ENCODE data around the gene CDH5. TPM values are rescaled to one million over a fixed set of nuclear protein-coding genes. Genes with fewer than 3 reads are reported as not detected.

CDH5 gene
- total RNA-seq, 1 donor from 2014 or later: not detected

DNA sequence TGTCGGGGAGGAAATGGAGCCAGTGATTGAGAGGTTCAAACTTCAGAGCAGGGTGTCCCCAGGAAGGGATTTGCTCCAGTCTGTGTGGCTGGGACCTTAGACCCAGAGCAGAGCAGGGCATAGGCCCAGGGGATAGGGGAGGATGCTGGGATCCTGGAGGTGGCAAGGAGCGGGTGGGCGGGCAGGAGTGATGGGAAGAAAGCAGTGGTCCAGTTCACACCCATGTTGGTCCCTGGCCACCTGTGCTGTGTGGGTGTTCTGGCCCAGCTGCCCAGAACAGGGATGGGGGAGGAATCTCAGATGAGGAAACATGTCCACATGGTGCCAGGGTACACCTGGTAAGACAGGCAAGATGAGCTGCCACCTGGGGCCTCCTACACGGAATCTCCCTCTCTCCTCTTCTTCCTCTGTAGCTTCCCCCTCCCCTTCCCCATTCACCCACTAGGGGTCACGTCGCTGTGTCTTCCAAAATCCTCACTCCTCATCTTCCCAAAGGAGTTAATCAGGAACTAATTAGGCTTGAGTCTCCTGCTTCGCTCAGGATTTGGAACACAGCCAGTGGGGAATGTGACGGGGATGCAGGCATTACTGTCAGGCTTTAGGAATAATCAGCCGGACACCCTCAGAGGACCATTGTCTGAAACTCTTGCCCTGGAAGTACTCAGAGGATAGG lies 62.9 kb downstream of the CDH5 start:
- no peaks in the 10 kb centered on the region for H3K9me3 Mint-ChIP-seq
- no peaks in the 10 kb centered on the region for H3K36me3 Mint-ChIP-seq (ENCODE audit: low read depth)
- H3K27me3 Mint-ChIP-seq: peaks cover 65% of the 10 kb centered on the region
- intact Hi-C loops (cut with micrococcal nuclease): no loop called here
- no peak overlapping the region for H3K27ac Mint-ChIP-seq
- H3K4me1 Mint-ChIP-seq: peaks cover 2% of the 10 kb centered on the region
- no peak for DNase-seq
- no peak overlapping the region for H3K4me3 Mint-ChIP-seq

DNA sequence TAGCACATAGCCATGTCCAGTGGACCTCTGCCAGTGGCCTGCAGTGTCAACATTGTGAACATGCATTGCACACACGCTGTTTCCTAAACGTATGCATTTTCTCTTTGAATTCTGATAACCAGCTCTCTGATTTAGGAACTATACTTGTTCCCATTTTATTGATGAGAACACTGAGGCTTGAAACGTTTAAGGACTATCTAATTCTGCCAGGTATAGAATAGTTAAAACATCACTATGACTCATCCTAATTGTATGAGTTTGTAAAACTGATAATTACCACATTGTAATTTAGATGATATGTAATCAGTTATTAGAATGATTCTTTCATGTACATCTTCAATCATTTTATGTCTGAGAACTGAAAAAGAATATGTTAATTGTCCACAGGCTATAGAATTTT lies 63.7 kb downstream of the CDH5 start:
- no peaks in the 10 kb centered on the region for H3K9me3 Mint-ChIP-seq
- DNase-seq: no peak
- no peak overlapping the region for H3K27ac Mint-ChIP-seq
- peaks cover 2% of the 10 kb centered on the region for H3K4me1 Mint-ChIP-seq
- H3K27me3 Mint-ChIP-seq: peaks cover 57% of the 10 kb centered on the region
- H3K36me3 Mint-ChIP-seq (ENCODE audit: low read depth): no peaks in the 10 kb centered on the region
- intact Hi-C loops (cut with micrococcal nuclease): no loop called here
- H3K4me3 Mint-ChIP-seq: no peak overlapping the region

DNA sequence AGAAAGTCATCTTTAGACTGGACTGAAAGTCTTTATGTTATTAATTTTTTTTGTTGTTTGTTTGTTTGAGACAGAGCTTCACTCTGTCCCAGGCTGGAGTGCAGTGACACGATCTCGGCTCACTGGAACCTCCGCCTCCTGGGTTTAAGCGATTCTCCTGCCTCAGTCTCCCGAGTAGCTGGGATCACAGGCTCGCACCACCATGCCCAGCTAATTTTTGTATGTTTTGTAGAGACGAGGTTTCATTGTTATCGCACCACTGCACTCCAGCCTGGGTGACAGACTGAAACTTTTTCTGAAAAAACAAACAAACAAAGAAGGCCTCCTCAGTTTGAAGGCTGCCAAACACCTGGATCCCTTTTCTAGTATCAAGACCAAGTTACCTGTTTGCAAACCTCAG lies 65.3 kb downstream of the CDH5 start:
- H3K4me1 Mint-ChIP-seq: no peaks in the 10 kb centered on the region
- no peaks in the 10 kb centered on the region for H3K9me3 Mint-ChIP-seq
- intact Hi-C loops (cut with micrococcal nuclease): no loop called here
- peaks cover 48% of the 10 kb centered on the region for H3K27me3 Mint-ChIP-seq
- H3K27ac Mint-ChIP-seq: no peak overlapping the region
- no peaks in the 10 kb centered on the region for H3K36me3 Mint-ChIP-seq (ENCODE audit: low read depth)
- no peak for DNase-seq
- H3K4me3 Mint-ChIP-seq: no peak overlapping the region

DNA sequence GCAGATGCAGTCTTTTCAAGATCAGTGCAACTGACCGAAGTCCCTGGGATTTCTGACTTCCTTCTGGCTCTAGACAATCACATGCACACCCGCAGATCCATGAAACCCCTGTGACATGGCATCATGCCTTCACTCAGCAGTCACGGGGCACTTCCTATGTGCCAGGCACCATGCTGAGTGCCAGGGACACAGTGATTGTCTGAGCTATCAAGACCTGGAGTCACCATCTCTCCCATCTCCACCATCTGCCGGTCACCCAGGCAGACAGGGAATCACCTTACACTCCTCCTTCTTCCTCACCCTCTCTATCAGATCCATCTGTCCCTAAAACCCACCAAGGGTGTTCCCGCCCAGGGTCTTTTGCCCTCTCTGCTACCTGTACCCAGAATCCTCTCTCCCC lies 65.9 kb downstream of the CDH5 start:
- no peak overlapping the region for H3K4me3 Mint-ChIP-seq
- DNase-seq: no peak

DNA sequence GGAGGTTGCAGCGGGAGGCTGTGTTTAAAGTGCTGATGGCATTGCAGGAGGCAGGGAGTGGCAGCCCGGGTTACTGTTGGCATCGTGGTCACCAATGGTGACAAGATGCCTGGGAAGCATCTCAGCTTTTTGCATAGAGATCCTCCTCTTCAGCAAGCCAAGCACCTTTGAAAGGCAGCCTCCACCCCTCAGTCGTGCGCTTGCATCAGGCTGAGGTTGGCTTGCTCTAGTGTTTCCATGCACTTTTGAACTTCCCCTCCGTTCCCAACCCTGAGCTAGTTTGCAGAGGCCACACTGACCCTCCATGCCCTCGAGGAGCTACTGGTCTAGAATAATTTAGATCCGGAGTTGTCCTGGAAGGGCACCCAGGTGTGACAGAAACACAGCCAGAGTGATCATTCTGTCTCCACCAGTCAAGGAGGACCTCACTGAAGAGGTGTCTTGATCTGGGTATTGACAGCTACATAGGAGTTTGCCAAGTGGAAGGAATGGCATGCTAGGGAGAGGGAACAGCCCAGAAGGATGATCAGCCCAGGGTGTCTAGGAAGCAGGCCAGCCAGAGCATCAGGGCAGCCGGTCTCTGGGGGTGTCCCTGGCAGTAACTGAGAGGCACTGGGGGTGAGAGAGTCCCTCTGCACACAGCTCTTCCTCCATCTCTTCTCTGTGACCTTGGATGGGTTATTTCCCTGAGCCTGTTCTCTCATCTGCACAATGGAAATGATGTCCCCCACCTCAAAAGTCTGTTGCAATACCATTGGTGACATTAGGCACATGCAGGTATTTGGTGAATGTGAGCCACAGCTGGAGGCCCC lies 68.3 kb downstream of the CDH5 start:
- no peak for DNase-seq
- peaks cover 35% of the 10 kb centered on the region for H3K27me3 Mint-ChIP-seq
- no peaks in the 10 kb centered on the region for H3K36me3 Mint-ChIP-seq (ENCODE audit: low read depth)
- no peaks in the 10 kb centered on the region for H3K9me3 Mint-ChIP-seq
- intact Hi-C loops (cut with micrococcal nuclease): no loop called here
- H3K4me3 Mint-ChIP-seq: no peak overlapping the region
- H3K27ac Mint-ChIP-seq: no peak overlapping the region
- H3K4me1 Mint-ChIP-seq: no peaks in the 10 kb centered on the region

More for the DNA sequence above, 65.9 kb downstream of the CDH5 start:
- H3K36me3 Mint-ChIP-seq (ENCODE audit: low read depth): no peaks in the 10 kb centered on the region
- no peak overlapping the region for H3K27ac Mint-ChIP-seq
- intact Hi-C loops (cut with micrococcal nuclease): no loop called here
- H3K9me3 Mint-ChIP-seq: no peaks in the 10 kb centered on the region
- H3K27me3 Mint-ChIP-seq: peaks cover 48% of the 10 kb centered on the region
- H3K4me1 Mint-ChIP-seq: no peaks in the 10 kb centered on the region

DNA sequence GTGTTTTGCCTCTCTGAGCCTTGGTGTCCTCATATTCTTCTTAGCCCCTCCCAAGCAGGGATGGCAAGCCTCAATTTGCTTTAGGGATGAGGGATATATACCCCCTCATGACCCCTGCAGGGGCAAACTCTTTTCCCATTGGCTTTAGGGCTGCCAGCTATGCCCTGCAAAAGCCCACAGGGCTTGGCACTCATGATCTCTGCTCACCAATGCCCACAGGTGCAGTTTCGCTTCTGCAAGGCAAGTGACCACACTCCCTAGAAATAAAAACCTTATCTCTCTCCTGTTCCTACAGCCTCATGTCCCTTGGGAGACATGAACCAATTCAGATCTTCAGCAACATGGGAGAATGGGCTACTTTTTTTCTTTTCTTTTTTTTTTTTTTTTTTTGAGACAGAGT lies 69.4 kb downstream of the CDH5 start:
- no peak overlapping the region for H3K27ac Mint-ChIP-seq
- H3K36me3 Mint-ChIP-seq (ENCODE audit: low read depth): no peaks in the 10 kb centered on the region
- DNase-seq: no peak

DNA sequence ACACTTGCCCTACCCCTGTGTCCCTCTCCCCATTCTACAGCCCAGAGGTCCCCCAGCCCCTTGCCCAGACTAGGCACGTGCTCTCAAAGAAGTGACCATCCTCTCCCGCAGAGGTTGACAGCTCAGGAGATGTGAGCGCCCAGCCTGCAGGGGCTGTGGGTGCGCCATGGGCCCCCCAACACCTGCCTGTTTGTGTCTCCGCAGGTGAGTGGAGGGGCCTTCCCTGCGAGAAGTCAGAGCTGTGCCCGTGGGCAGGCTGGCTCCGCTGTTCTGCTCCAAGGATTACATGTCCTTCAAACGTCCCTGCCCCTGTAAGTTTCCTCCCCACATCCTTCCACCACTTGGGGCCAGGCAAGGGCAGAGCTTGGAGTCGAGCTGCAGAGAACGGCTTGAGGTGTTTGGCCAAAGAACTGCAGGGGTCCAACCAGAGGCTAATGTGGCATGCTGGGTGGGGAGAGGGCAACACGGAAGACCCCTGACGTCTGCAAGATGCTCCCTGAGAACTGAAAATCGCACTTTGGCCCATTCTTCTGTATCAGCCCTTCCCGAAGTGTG lies 71.0 kb downstream of the CDH5 start:
- no peaks in the 10 kb centered on the region for H3K4me1 Mint-ChIP-seq
- H3K27ac Mint-ChIP-seq: no peak overlapping the region
- no peak overlapping the region for H3K4me3 Mint-ChIP-seq
- DNase-seq: no peak
- H3K36me3 Mint-ChIP-seq (ENCODE audit: low read depth): no peaks in the 10 kb centered on the region
- H3K27me3 Mint-ChIP-seq: peaks cover 21% of the 10 kb centered on the region
- intact Hi-C loops (cut with micrococcal nuclease): no loop called here
- no peaks in the 10 kb centered on the region for H3K9me3 Mint-ChIP-seq

More for the DNA sequence above, 69.4 kb downstream of the CDH5 start:
- no peak overlapping the region for H3K4me3 Mint-ChIP-seq
- no peaks in the 10 kb centered on the region for H3K9me3 Mint-ChIP-seq
- no peaks in the 10 kb centered on the region for H3K4me1 Mint-ChIP-seq
- intact Hi-C loops (cut with micrococcal nuclease): no loop called here
- H3K27me3 Mint-ChIP-seq: peaks cover 31% of the 10 kb centered on the region

DNA sequence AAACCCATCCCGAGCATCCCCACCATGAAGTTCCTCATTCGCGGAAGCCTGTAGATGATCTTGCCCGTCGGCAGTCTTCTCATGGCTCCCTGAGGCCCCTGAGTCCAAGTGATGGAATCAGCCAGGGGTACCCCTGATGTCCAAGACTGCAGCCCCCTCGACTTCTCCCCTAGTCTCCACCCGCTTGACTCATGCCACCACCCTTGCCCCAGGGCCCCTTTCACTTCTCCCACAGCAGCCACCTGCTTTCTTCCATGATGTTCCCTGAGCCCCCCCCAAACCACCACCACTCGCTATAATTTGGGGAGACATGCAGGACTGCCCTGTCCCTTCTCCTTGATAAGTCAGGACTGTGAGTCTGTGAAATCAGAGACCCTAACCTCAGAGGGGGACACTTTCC lies 72.0 kb downstream of the CDH5 start:
- Mint-ChIP-seq H3K4me3 (no peak overlapping the region), H3K4me1 (no peaks in the 10 kb centered on the region), H3K36me3 (ENCODE audit: low read depth) (no peaks in the 10 kb centered on the region), H3K9me3 (no peaks in the 10 kb centered on the region), H3K27me3 (peaks cover 21% of the 10 kb centered on the region), H3K27ac (no peak overlapping the region)
- no peak for DNase-seq
- intact Hi-C loops (cut with micrococcal nuclease): no loop called here

DNA sequence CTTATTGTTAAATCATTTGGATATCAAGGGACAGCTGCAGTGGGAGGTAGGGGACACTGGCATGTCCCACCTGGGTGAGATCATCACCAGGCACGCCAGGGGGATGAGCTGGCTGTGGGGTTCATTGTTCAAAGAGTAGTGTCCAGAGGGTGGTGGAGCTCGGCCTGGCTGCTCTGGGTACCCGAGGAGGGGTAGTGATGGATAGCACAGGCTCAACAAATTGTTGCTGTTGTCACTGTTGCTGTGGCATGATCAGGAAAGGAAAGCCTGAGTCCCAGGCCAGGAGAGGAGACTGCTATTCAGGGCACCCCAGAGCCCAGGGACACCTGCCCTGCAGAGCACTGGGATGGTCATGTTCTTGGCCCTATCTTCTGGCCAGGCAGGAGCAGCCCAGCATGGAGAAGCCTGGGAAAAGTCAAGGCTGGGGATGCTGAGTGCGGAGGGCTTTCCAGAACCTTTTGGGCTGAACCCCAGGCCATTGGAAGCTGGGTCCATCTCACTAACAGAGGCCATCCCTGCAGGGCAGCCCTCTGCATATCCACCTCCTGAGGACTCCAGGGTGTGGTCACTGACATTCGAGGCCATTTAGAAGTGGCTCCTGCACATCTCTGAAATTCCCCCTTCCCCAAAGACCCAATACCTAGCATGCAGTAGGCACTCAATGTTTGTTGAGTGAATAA lies 72.7 kb downstream of the CDH5 start:
- H3K36me3 Mint-ChIP-seq (ENCODE audit: low read depth): no peaks in the 10 kb centered on the region
- DNase-seq: no peak
- no peak overlapping the region for H3K4me3 Mint-ChIP-seq
- no peak overlapping the region for H3K27ac Mint-ChIP-seq
- H3K9me3 Mint-ChIP-seq: no peaks in the 10 kb centered on the region
- no peaks in the 10 kb centered on the region for H3K4me1 Mint-ChIP-seq
- peaks cover 25% of the 10 kb centered on the region for H3K27me3 Mint-ChIP-seq
- intact Hi-C loops (cut with micrococcal nuclease): no loop called here

DNA sequence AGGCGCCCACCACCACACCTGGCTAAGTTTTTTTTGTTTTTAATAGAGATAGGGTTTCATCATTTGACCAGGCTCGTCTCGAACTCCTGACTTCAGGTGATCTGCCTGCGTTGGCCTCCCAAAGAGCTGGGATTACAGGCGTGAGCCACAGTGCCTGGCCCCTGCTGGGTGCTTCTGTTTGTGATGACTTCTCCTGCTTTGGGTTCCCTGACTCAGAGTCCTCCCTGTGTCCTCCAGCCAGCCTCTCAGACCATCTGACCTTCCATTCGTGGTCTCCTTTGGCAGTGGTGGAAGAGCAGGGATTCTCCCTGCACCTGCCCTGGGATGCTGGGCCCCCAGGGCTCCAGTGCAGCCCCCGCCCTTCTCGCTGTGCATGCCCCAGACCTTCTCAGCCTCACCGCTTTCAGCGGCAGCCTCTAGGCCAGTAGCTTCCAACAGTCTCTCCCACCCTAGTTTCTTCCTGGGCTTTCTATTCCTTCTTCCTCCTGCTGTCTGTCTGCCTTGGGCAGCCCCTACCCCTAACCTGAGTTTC lies 73.8 kb downstream of the CDH5 start:
- Mint-ChIP-seq H3K27me3 (peaks cover 28% of the 10 kb centered on the region), H3K4me1 (no peaks in the 10 kb centered on the region), H3K4me3 (no peak overlapping the region), H3K9me3 (no peaks in the 10 kb centered on the region), H3K27ac (no peak overlapping the region), H3K36me3 (ENCODE audit: low read depth) (no peaks in the 10 kb centered on the region)
- intact Hi-C loops (cut with micrococcal nuclease): no loop called here
- no peak for DNase-seq

DNA sequence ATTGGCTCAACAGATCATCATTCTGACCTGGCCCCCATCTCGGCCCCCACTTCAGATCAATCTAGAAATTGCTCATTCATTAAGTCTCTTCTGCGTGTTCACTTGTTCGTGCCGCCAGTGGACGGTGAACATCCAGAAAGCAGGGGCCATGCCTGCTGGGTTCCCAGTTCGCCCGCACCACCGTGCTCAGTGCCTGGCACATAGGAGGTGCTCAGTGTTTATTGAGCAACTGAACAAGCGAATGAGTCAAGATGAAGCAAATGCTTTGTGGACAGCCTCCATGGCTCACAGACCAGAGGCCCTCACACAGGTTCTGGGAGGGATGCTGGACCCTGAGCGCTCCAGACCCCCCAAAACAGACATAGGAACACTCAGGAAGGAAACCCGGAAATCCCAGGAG lies 74.5 kb downstream of the CDH5 start:
- H3K4me1 Mint-ChIP-seq: no peaks in the 10 kb centered on the region
- intact Hi-C loops (cut with micrococcal nuclease): no loop called here
- no peak for DNase-seq

DNA sequence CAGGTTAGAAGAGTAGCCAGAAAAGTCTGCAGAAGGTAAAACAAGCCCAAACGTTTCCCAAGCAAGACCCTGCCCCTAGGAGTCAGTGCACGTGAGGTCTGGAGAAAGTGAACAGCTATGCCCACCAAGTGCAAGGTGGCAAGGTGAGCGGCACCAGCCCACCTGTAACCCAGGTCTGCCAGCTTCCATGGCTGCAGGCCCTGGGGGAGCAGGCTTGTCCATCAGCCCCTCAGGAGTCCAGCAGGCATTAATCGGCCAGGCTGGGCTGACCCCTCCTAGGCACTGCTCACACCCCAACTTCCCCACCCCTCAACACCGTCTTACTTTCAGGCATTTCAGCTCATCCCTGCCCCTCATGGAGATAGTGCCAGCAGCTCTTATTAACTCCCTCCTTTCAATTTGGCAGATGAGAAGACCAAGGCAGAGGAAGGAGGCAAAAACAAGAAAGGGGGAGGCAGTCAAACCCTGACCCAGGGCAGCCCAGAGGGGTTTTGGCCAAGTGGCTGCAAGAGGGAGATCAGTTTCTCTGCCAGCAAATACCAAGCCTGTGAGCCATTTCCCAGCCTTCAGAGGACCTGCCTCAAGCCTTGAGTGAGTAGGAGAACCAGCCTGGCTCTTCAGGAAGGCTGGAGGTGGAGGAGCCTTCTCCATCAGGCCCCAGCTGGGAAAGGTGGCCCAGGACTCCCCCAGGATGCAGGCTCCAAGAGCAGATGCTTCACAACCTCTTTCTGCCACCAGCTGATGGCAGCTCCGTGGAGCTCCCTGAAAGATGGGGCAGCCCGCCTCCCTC lies 75.3 kb downstream of the CDH5 start:
- intact Hi-C loops (cut with micrococcal nuclease): no loop called here
- H3K4me3 Mint-ChIP-seq: no peak overlapping the region
- no peak overlapping the region for H3K27ac Mint-ChIP-seq
- H3K27me3 Mint-ChIP-seq: peaks cover 36% of the 10 kb centered on the region
- no peaks in the 10 kb centered on the region for H3K9me3 Mint-ChIP-seq
- no peaks in the 10 kb centered on the region for H3K4me1 Mint-ChIP-seq
- DNase-seq: no peak
- H3K36me3 Mint-ChIP-seq (ENCODE audit: low read depth): no peaks in the 10 kb centered on the region

More for the DNA sequence above, 74.5 kb downstream of the CDH5 start:
- H3K27ac Mint-ChIP-seq: no peak overlapping the region
- peaks cover 31% of the 10 kb centered on the region for H3K27me3 Mint-ChIP-seq
- H3K9me3 Mint-ChIP-seq: no peaks in the 10 kb centered on the region
- H3K36me3 Mint-ChIP-seq (ENCODE audit: low read depth): no peaks in the 10 kb centered on the region
- no peak overlapping the region for H3K4me3 Mint-ChIP-seq

DNA sequence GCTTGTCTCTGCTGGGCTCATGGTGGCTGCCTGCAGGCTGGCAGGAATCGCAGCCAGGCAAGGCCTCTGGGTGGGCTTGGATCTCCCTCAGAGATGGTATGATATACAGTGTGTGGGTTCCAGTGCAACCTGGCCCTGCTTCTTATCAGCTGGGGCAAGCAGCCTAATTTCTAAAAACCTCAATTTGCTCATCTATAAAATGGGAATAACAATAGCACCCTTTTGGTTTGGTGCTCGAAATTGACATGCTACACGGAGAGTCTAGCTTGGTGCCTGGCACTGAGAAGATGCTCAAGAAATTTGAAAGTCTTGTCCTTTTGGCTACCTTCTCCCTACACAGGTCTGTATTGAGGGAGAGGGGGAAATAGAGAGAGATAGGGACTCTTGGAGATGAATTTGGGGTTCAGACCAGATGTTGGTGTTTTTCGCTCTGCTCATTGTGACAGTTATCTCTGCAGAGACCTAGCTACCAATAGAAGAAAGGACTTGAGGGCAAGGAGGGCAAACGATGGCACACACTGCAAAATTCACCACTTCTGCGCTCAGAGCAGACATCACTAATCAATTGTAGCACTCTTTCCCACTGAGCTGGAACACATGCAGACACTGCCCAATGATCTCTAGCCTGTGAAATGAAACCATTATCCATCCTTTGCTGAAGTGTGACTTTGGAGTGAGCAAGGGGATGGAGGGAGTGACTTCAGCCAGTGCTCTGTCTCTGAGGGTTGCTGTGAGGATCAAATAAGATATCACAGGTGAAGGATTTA lies 76.2 kb downstream of the CDH5 start:
- H3K36me3 Mint-ChIP-seq (ENCODE audit: low read depth): no peaks in the 10 kb centered on the region
- no peaks in the 10 kb centered on the region for H3K4me1 Mint-ChIP-seq
- no peak overlapping the region for H3K4me3 Mint-ChIP-seq
- DNase-seq: no peak
- H3K9me3 Mint-ChIP-seq: no peaks in the 10 kb centered on the region
- no peak overlapping the region for H3K27ac Mint-ChIP-seq
- intact Hi-C loops (cut with micrococcal nuclease): no loop called here
- H3K27me3 Mint-ChIP-seq: peaks cover 36% of the 10 kb centered on the region

Measured in activated CD4-positive, alpha-beta T cell treated with anti-CD3 and anti-CD28 coated beads, Interleukin-2, amount 10 ng/mL, durations not matched to agents 24 days and 14 days (primary cell).